GM12878 (cell line): ENCODE results near the gene UGGT1.

ENCODE experiments used
- CEBPB ChIP-seq, 2 experiments: fragments of 150-350 bp in 1 of 2; IDR thresholded peaks; 2 replicates each; pipeline ENCODE4 v1.6.1; 2012 to 2014; ENCODE audit warnings: low read depth in 2 of 2, low read length in 2 of 2, borderline replicate concordance in 1 of 2, inconsistent platforms in 1 of 2
- FOXK2 ChIP-seq: fragments of 450-650 bp; IDR thresholded peaks from 2 replicates; pipeline ENCODE4 v1.6.1; 2017; ENCODE audit warnings: mild to moderate bottlenecking, moderate library complexity
- IKZF2 ChIP-seq, 2 experiments: fragments of 450-650 bp; IDR thresholded peaks; 2 replicates each; pipeline ENCODE4 v1.6.1; 2017; ENCODE audit warnings: mild to moderate bottlenecking in 2 of 2, moderate library complexity in 2 of 2
- JUND ChIP-seq: IDR thresholded peaks from 2 replicates; pipeline ENCODE4 v1.6.1; 2012; ENCODE audit warnings: low read depth, mild to moderate bottlenecking, low read length, improper control_type of control experiment, moderate library complexity
- KDM1A ChIP-seq: fragments of 200-600 bp; sonication (generic); IDR thresholded peaks from 2 replicates; pipeline ENCODE4 v1.6.1; 2016; ENCODE audit warnings: borderline replicate concordance
- NRF1 ChIP-seq: conservative IDR thresholded peaks from 2 replicates; pipeline ENCODE4 v1.6.1; 2011; ENCODE audit warnings: mild to moderate bottlenecking, low read depth, low read length, improper control_type of control experiment
- POLR2AphosphoS5 ChIP-seq: IDR thresholded peaks from 2 replicates; pipeline ENCODE4 v1.6.1; 2011; ENCODE audit warnings: mild to moderate bottlenecking, low read length, inconsistent platforms
- SUZ12 ChIP-seq: fragments of 200-600 bp; sonication (generic); IDR thresholded peaks from one replicate; pipeline ENCODE4 v1.6.1; 2018; ENCODE audit warnings: antibody characterized with exemption, mild to moderate bottlenecking; ENCODE audit not compliant: unreplicated experiment
- TBL1XR1 ChIP-seq: IDR thresholded peaks from 2 replicates; pipeline ENCODE4 v1.6.1; 2012; ENCODE audit warnings: low read depth, low read length, improper control_type of control experiment

GRCh38 chr2:128202791-128203190 is 111.8 kb downstream of the UGGT1 start:
- TF ChIP-seq KDM1A: no peak
- no peak for TF ChIP-seq SUZ12
- no peak for TF ChIP-seq IKZF2 (IDR thresholded peaks at IDR 0.05)
- no peak for TF ChIP-seq POLR2AphosphoS5
- no peak for TF ChIP-seq TBL1XR1
- no peak for TF ChIP-seq CEBPB (IDR thresholded peaks at IDR 0.05; ENCODE audit: borderline replicate concordance in 1 of 2, low read depth in 2 of 2, low read length in 2 of 2)
- no peak for TF ChIP-seq JUND
- no peak for TF ChIP-seq FOXK2
- no peak for TF ChIP-seq NRF1
